HepG2 (cell line): ENCODE data around the gene ZNF853. TPM values are rescaled to one million over a fixed set of nuclear protein-coding genes. Genes with fewer than 3 reads are reported as not detected.

Experiments
- BRD4 ChIP-seq: sonication (generic); formaldehyde crosslinking; IDR thresholded peaks from 2 replicates; pipeline ENCODE4 v1.4.0; 2020; ENCODE audit warnings: missing genetic modification reagents
- ELF1 ChIP-seq: sonication (generic); formaldehyde crosslinking; IDR thresholded peaks from 2 replicates; pipeline ENCODE4 v1.4.0; 2020; ENCODE audit warnings: missing genetic modification reagents
- GATAD2A ChIP-seq: IDR thresholded peaks from 2 replicates; pipeline ENCODE4 v1.6.1; 2016
- JUND ChIP-seq: sonication (generic); formaldehyde crosslinking; IDR thresholded peaks from 2 replicates; pipeline ENCODE4 v1.8.0; 2022; ENCODE audit warnings: mild to moderate bottlenecking, missing genetic modification reagents
- MXD4 ChIP-seq: IDR thresholded peaks from 2 replicates; pipeline ENCODE4 v1.6.1; 2016; ENCODE audit warnings: mild to moderate bottlenecking, missing biosample characterization, missing genetic modification reagents
- NCOA1 ChIP-seq: sonication (generic); formaldehyde crosslinking; IDR thresholded peaks from 2 replicates; pipeline ENCODE4 v1.9.0; 2021; ENCODE audit warnings: missing genetic modification reagents
- NFIC ChIP-seq: IDR thresholded peaks from 2 replicates; pipeline ENCODE4 v1.6.1; 2012; ENCODE audit warnings: mild to moderate bottlenecking, low read length, inconsistent platforms
- RBAK ChIP-seq: sonication (generic); formaldehyde crosslinking; IDR thresholded peaks from 2 replicates; pipeline ENCODE4 v1.5.1; 2020; ENCODE audit warnings: mild to moderate bottlenecking, missing genetic modification reagents
- SIN3B ChIP-seq: fragments of 150-350 bp; IDR thresholded peaks from 2 replicates; pipeline ENCODE4 v1.6.1; 2014; ENCODE audit warnings: low read length
- SPEN ChIP-seq: sonication (generic); formaldehyde crosslinking; IDR thresholded peaks from 2 replicates; pipeline ENCODE4 v1.5.1; 2020; ENCODE audit warnings: low read depth, mild to moderate bottlenecking, missing genetic modification reagents
- SRSF4 ChIP-seq: fragments of 200-400 bp; formaldehyde crosslinking; IDR thresholded peaks from one replicate; pipeline ENCODE4 v1.6.1; 2018; ENCODE audit warnings: mild to moderate bottlenecking, low read depth, low read length, moderate library complexity; ENCODE audit not compliant: poor library complexity, severe bottlenecking
- TRIM24 ChIP-seq: sonication (generic); formaldehyde crosslinking; IDR thresholded peaks from 2 replicates; pipeline ENCODE4 v1.8.0; 2022; ENCODE audit warnings: mild to moderate bottlenecking, missing genetic modification reagents
- TSC22D2 ChIP-seq: sonication (generic); formaldehyde crosslinking; IDR thresholded peaks from 2 replicates; pipeline ENCODE4 v1.5.1; 2020; ENCODE audit warnings: missing genetic modification reagents, mild to moderate bottlenecking, borderline replicate concordance
- ZBTB38 ChIP-seq: sonication (generic); formaldehyde crosslinking; IDR thresholded peaks from 2 replicates; pipeline ENCODE4 v1.5.1; 2020; ENCODE audit warnings: mild to moderate bottlenecking, missing genetic modification reagents
- ZNF160 ChIP-seq: sonication (generic); formaldehyde crosslinking; IDR thresholded peaks from 2 replicates; pipeline ENCODE4 v1.8.0; 2022; ENCODE audit warnings: mild to moderate bottlenecking, inconsistent platforms, missing genetic modification reagents
- ZNF251 ChIP-seq: sonication (generic); formaldehyde crosslinking; IDR thresholded peaks from 2 replicates; pipeline ENCODE4 v1.9.0; 2021; ENCODE audit warnings: mild to moderate bottlenecking, missing genetic modification reagents
- ZNF614 ChIP-seq: IDR thresholded peaks from 2 replicates; pipeline ENCODE4 v1.6.1; 2018; ENCODE audit warnings: missing biosample characterization, missing genetic modification reagents, inconsistent platforms, borderline replicate concordance
- ZNF782 ChIP-seq: sonication (generic); formaldehyde crosslinking; IDR thresholded peaks from 2 replicates; pipeline ENCODE4 v1.4.0; 2020; ENCODE audit warnings: missing genetic modification reagents, mild to moderate bottlenecking, borderline replicate concordance
- ZSCAN12 ChIP-seq: sonication (generic); formaldehyde crosslinking; IDR thresholded peaks from 2 replicates; pipeline ENCODE4 v1.9.0; 2021; ENCODE audit warnings: mild to moderate bottlenecking, missing genetic modification reagents
- polyA plus RNA-seq, 8 experiments: library from polyadenylated mRNA; depleted of rRNA in 3 of 8; stranded (reverse) in 7 of 8; unstranded in 1 of 8; fragments of >200 nt; fragmentation: Illumina TruSeq in 4 of 8; extraction: Trizol in 4 of 8; gene quantifications; 2 replicates each; pipeline versions ENCODE4 v1.2.1 to v1.2.3, GENCODE V29; 2011 to 2016; ENCODE audit warnings: low read depth in 4 of 8, missing spikeins in 1 of 8, mixed read lengths in 1 of 8; ENCODE audit not compliant: insufficient read depth in 1 of 8
- total RNA-seq, 5 experiments: library from RNA; depleted of rRNA; stranded (reverse); fragments of >200 nt; fragmentation: Illumina TruSeq; extraction: Trizol; gene quantifications; 2 replicates each; pipeline ENCODE4 v1.2.3, GENCODE V29; 2016; ENCODE audit warnings: low read depth in 1 of 5
- TF ChIP-seq, protein P1 (sequence below): sonication (generic); formaldehyde crosslinking; IDR thresholded peaks from 2 replicates; pipeline ENCODE4 v1.5.0; 2020; ENCODE audit warnings: mild to moderate bottlenecking, missing genetic modification reagents, borderline replicate concordance
- TF ChIP-seq, protein P2 (sequence below): sonication (generic); formaldehyde crosslinking; IDR thresholded peaks from 2 replicates; pipeline ENCODE4 v1.5.0; 2020; ENCODE audit warnings: mild to moderate bottlenecking, missing genetic modification reagents
- TF ChIP-seq, protein P3 (sequence below): sonication (generic); formaldehyde crosslinking; IDR thresholded peaks from 2 replicates; pipeline ENCODE4 v1.4.0; 2020; ENCODE audit warnings: missing genetic modification reagents
- TF ChIP-seq, protein P4 (sequence below): sonication (generic); formaldehyde crosslinking; IDR thresholded peaks from 2 replicates; pipeline ENCODE4 v1.4.0; 2020; ENCODE audit warnings: missing genetic modification reagents

Gene ZNF853
- total and polyA plus RNA-seq, 2 of the 13 experiments (the other 11 are each of a cell fraction or from before 2014, with no cell fraction given) = 2.1 to 6.2 TPM

DNA sequence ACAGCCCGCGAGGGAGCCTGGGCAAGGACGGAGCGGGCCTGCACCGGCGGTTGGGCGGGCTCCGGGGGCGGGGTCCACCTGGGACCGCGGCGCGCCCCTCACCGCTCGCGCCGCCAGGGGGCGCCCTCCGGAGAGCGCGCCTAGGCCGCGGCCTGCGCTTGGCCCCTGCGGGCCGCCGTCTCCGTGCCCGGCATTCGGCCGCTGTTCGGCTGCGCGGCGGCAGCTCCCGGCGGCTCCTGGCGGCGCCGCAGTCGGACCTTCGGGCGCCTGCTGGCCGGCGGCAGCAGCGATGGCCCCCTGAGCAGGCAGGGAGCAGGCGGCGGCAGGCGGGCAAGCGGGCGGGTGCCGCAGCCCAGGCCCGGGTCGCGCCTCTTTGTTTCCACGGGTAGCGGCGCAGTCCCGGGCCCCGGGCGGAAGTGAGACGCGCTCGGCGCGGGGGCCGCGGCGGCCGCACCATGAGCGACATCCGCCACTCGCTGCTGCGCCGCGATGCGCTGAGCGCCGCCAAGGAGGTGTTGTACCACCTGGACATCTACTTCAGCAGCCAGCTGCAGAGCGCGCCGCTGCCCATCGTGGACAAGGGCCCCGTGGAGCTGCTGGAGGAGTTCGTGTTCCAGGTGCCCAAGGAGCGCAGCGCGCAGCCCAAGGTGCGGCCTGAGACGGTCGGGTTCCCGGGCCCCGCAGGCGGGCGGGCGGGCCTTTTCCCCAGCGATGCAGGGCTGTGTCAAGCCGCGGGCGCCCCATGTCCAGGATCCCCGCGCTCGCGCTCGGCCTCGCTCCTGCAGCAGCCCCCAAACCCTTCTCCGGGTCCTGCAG is 25.4 kb upstream of the ZNF853 start, which contains the start of gene INTS15 (continued):
- TF ChIP-seq, protein P1, sequence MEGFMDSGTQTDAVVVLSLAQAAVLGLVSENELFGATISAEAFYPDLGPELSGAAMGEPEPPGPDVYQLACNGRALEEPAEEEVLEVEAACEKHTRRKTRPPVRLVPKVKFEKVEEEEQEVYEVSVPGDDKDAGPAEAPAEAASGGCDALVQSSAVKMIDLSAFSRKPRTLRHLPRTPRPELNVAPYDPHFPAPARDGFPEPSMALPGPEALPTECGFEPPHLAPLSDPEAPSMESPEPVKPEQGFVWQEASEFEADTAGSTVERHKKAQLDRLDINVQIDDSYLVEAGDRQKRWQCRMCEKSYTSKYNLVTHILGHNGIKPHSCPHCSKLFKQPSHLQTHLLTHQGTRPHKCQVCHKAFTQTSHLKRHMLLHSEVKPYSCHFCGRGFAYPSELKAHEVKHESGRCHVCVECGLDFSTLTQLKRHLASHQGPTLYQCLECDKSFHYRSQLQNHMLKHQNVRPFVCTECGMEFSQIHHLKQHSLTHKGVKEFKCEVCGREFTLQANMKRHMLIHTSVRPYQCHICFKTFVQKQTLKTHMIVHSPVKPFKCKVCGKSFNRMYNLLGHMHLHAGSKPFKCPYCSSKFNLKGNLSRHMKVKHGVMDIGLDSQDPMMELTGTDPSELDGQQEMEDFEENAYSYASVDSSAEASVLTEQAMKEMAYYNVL = peak; percentile 63; the same call in 1 of the 2 replicates
- TF ChIP-seq SPEN (CRISPR knock-in tag) (peak; percentile 75; the same call in 1 of the 2 replicates), NFIC (no peak), ZNF782 (0 out of 2 replicates have a peak, but pooled peaks have one; percentile 65), TSC22D2 (CRISPR knock-in tag) (peak; percentile 16; the same call in 1 of the 2 replicates), ELF1 (CRISPR knock-in tag) (no peak), ZSCAN12 (CRISPR knock-in tag) (no peak), SRSF4 (no peak), SIN3B (no peak), GATAD2A (CRISPR knock-in tag) (no peak), ZNF251 (CRISPR knock-in tag) (no peak), TRIM24 (CRISPR knock-in tag) (no peak), ZNF614 (CRISPR knock-in tag) (0 out of 2 replicates have a peak, but pooled peaks have one; percentile 48), ZNF160 (CRISPR knock-in tag) (peak; percentile 62; the same call in 1 of the 2 replicates), RBAK (CRISPR knock-in tag) (no peak), NCOA1 (CRISPR knock-in tag) (no peak), JUND (CRISPR knock-in tag) (no peak), ZBTB38 (no peak; the same call in 1 of the 2 replicates), BRD4 (CRISPR knock-in tag) (no peak), MXD4 (CRISPR knock-in tag) (0 out of 2 replicates have a peak, but pooled peaks have one; percentile 19)
- TF ChIP-seq, protein P2, sequence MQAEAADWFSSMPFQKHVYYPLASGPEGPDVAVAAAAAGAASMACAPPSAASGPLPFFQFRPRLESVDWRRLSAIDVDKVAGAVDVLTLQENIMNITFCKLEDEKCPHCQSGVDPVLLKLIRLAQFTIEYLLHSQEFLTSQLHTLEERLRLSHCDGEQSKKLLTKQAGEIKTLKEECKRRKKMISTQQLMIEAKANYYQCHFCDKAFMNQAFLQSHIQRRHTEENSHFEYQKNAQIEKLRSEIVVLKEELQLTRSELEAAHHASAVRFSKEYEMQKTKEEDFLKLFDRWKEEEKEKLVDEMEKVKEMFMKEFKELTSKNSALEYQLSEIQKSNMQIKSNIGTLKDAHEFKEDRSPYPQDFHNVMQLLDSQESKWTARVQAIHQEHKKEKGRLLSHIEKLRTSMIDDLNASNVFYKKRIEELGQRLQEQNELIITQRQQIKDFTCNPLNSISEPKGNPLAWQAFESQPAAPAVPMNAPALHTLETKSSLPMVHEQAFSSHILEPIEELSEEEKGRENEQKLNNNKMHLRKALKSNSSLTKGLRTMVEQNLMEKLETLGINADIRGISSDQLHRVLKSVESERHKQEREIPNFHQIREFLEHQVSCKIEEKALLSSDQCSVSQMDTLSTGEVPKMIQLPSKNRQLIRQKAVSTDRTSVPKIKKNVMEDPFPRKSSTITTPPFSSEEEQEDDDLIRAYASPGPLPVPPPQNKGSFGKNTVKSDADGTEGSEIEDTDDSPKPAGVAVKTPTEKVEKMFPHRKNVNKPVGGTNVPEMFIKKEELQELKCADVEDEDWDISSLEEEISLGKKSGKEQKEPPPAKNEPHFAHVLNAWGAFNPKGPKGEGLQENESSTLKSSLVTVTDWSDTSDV (CRISPR knock-in tag) = no peak
- TF ChIP-seq, protein P3, sequence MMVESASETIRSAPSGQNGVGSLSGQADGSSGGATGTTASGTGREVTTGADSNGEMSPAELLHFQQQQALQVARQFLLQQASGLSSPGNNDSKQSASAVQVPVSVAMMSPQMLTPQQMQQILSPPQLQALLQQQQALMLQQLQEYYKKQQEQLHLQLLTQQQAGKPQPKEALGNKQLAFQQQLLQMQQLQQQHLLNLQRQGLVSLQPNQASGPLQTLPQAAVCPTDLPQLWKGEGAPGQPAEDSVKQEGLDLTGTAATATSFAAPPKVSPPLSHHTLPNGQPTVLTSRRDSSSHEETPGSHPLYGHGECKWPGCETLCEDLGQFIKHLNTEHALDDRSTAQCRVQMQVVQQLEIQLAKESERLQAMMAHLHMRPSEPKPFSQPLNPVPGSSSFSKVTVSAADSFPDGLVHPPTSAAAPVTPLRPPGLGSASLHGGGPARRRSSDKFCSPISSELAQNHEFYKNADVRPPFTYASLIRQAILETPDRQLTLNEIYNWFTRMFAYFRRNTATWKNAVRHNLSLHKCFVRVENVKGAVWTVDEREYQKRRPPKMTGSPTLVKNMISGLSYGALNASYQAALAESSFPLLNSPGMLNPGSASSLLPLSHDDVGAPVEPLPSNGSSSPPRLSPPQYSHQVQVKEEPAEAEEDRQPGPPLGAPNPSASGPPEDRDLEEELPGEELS (CRISPR knock-in tag) = no peak
- TF ChIP-seq, protein P4, sequence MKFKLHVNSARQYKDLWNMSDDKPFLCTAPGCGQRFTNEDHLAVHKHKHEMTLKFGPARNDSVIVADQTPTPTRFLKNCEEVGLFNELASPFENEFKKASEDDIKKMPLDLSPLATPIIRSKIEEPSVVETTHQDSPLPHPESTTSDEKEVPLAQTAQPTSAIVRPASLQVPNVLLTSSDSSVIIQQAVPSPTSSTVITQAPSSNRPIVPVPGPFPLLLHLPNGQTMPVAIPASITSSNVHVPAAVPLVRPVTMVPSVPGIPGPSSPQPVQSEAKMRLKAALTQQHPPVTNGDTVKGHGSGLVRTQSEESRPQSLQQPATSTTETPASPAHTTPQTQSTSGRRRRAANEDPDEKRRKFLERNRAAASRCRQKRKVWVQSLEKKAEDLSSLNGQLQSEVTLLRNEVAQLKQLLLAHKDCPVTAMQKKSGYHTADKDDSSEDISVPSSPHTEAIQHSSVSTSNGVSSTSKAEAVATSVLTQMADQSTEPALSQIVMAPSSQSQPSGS (CRISPR knock-in tag) = no peak
